Colonic mucosa (tissue), 4 donors: Measurements from ENCODE around the gene SAP30L. TPM values are rescaled to one million over a fixed set of nuclear protein-coding genes. Genes with fewer than 3 reads are reported as not detected.

ENCODE experiments used
- DNase-seq: peaks from one replicate; pipeline ENCODE4 v3.0.0-alpha.2; 2020
- H3K27ac ChIP-seq: fragments of 200-600 bp; one replicate; pipeline ENCODE4 v1.8.0; 2021
- H3K27me3 ChIP-seq: fragments of 200-600 bp; one replicate; pipeline ENCODE4 v1.8.0; 2021
- H3K36me3 ChIP-seq: fragments of 200-600 bp; one replicate; pipeline ENCODE4 v1.8.0; 2021
- H3K4me1 ChIP-seq: fragments of 200-600 bp; one replicate; pipeline ENCODE4 v1.8.0; 2021; ENCODE audit warnings: mild to moderate bottlenecking
- H3K4me3 ChIP-seq: fragments of 200-600 bp; one replicate; pipeline ENCODE4 v1.8.0; 2021
- H3K9ac ChIP-seq, 2 donors: one replicate each; pipeline ENCODE4 v1.7.0; 2013; ENCODE audit warnings: control low read depth in 2 of 2, low read depth in 2 of 2, low read length in 2 of 2
- H3K9me3 ChIP-seq: fragments of 200-600 bp; one replicate; pipeline ENCODE4 v1.8.0; 2021
- intact Hi-C: fragments of 100-400 bp; cut with DNase I; formaldehyde crosslinking; loops from one replicate; pipeline ENCODE4 v1.14.1; 2022
- total RNA-seq, 2 donors: library from RNA; stranded (reverse); fragmentation: NEBNext Ultra II Directional in 1 of 2; extraction: Animal tissue kit (Norgen Biotek cat#: 25700) in 1 of 2; gene quantifications; one replicate each; pipeline ENCODE4 v1.2.1, GENCODE V29; 2021
- TF ChIP-seq, protein P1 (sequence below): fragments of 200-600 bp; IDR thresholded peaks from one replicate; pipeline ENCODE4 v1.8.0; 2022; ENCODE audit warnings: antibody characterized with exemption, mild to moderate bottlenecking
- donor health status: healthy.
- donor health status: DM: no; HTN: no; CAD: no.
- donor health status: DM: no; HTN: no; CAD: no.

SAP30L gene
- total RNA-seq, 2 donors from 2014 or later = 38.2 to 47.0 TPM

DNA sequence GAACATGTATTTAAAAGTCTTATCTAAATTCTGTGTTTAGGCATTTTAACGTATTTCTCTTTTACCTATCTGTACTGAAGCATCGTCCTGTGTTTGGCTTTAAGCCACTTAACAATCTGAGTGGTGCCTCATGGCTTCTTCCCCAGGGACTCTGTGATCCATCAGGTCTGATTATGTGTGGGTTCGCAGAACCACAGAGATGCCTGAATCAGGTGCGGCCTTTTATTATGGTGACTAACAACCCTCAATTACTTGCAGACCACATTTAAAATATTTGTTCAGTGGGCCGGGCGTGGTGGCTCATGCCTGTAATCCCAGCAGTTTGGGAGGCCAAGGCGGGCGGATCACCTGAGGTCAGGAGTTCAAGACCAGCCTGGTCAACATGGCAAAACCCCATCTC, 39.6 kb upstream of the SAP30L start:
- TF ChIP-seq, protein P1, sequence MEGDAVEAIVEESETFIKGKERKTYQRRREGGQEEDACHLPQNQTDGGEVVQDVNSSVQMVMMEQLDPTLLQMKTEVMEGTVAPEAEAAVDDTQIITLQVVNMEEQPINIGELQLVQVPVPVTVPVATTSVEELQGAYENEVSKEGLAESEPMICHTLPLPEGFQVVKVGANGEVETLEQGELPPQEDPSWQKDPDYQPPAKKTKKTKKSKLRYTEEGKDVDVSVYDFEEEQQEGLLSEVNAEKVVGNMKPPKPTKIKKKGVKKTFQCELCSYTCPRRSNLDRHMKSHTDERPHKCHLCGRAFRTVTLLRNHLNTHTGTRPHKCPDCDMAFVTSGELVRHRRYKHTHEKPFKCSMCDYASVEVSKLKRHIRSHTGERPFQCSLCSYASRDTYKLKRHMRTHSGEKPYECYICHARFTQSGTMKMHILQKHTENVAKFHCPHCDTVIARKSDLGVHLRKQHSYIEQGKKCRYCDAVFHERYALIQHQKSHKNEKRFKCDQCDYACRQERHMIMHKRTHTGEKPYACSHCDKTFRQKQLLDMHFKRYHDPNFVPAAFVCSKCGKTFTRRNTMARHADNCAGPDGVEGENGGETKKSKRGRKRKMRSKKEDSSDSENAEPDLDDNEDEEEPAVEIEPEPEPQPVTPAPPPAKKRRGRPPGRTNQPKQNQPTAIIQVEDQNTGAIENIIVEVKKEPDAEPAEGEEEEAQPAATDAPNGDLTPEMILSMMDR = no peak
- DNase-seq = no peak
- Histone ChIP-seq H3K9me3 (no peaks in the 10 kb centered on the region), H3K36me3 (no peaks in the 10 kb centered on the region), H3K4me1 (peaks cover 8% of the 10 kb centered on the region), H3K4me3 (no peak overlapping the region), H3K27me3 (no peaks in the 10 kb centered on the region), H3K27ac (no peak overlapping the region), H3K9ac (no peak overlapping the region)
- intact Hi-C loops = loop anchor here (10.0 kb wide), 1 partner anchor 431 kb away; no protein-coding TSS in a partner anchor

DNA sequence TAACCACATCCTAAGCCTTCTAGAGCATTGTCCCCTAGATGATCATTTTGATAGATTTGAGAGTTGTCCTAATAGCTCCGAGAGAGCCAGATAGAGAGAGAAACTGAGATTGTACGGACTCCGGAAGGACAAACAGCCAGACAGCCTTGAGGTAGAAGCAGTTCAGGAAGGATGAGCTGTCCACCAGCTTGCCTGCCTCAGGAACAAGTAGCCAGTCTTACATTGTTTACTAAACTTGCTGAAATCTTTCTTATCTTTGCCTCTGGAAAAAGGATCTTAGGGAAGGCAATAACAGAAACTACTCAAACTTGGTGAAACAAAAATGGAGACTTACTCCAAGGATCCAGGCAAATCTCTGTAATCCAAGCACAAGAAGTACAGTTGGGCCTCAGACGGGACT, 39.0 kb upstream of the SAP30L start:
- no peak overlapping the region for H3K27ac ChIP-seq
- H3K36me3 ChIP-seq = no peaks in the 10 kb centered on the region
- no peak for DNase-seq
- H3K4me3 ChIP-seq = no peak overlapping the region
- intact Hi-C loops = loop anchor here (10.0 kb wide), 1 partner anchor 432 kb away; no protein-coding TSS in a partner anchor
- H3K27me3 ChIP-seq = no peaks in the 10 kb centered on the region
- TF ChIP-seq, protein P1 = no peak
- H3K9ac ChIP-seq = no peak overlapping the region
- no peaks in the 10 kb centered on the region for H3K9me3 ChIP-seq
- H3K4me1 ChIP-seq = peaks cover 8% of the 10 kb centered on the region

DNA sequence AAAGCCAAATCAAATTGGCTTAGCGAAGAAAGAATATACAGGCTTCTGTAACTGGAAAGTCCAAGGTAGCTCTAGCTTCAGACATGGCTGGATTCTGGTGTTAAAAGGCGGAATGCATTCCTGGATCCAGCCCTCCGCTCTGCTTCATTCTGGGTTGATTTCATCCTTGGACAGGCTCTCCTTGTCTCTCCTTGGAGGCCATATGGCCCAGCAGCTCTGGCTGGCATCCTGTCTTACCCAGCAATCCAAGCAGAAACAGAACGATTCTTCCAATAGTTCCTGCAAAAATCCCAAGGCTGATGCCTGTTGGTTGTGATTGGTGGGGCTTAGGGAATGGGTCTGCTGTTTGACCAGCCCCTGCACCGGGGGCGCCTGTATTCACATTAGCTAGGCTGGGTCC, 37.0 kb upstream of the SAP30L start:
- TF ChIP-seq, protein P1 = no peak
- DNase-seq = no peak
- Histone ChIP-seq H3K4me1 (peaks cover 8% of the 10 kb centered on the region), H3K36me3 (no peaks in the 10 kb centered on the region), H3K27me3 (no peaks in the 10 kb centered on the region), H3K27ac (no peak overlapping the region), H3K4me3 (no peak overlapping the region), H3K9me3 (no peaks in the 10 kb centered on the region), H3K9ac (no peak overlapping the region)
- intact Hi-C loops = loop anchor here (10.0 kb wide), 1 partner anchor 434 kb away; no protein-coding TSS in a partner anchor

DNA sequence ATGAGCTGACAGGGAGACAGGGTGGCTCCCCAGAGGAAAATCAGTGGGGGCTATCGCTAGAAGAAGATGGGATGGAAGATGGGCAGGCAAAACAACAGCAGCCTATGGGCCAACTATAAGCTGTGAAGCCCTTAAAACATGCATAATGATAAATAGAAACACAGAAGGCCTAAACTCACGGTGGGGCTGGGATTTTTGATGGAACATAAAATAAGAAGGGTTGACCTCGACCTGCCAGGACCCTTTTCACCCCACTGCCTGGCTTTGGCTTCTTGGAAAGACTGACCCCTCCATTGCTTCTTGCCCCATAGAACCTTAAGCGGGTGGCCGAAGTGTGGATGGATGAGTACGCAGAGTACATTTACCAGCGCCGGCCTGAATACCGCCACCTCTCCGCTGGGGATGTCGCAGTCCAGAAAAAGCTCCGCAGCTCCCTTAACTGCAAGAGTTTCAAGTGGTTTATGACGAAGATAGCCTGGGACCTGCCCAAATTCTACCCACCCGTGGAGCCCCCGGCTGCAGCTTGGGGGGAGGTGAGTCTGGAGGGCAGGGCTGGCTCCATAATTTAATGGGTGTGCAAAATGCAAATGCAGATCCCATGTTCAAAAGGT, 36.5 kb upstream of the SAP30L start:
- no peak overlapping the region for H3K4me3 ChIP-seq
- TF ChIP-seq, protein P1 = no peak
- H3K27ac ChIP-seq = no peak overlapping the region
- no peaks in the 10 kb centered on the region for H3K36me3 ChIP-seq
- H3K9ac ChIP-seq = no peak overlapping the region
- H3K4me1 ChIP-seq = peaks cover 8% of the 10 kb centered on the region
- no peaks in the 10 kb centered on the region for H3K9me3 ChIP-seq
- intact Hi-C loops = loop anchor here (10.0 kb wide), 1 partner anchor 435 kb away; no protein-coding TSS in a partner anchor
- no peaks in the 10 kb centered on the region for H3K27me3 ChIP-seq
- no peak for DNase-seq

DNA sequence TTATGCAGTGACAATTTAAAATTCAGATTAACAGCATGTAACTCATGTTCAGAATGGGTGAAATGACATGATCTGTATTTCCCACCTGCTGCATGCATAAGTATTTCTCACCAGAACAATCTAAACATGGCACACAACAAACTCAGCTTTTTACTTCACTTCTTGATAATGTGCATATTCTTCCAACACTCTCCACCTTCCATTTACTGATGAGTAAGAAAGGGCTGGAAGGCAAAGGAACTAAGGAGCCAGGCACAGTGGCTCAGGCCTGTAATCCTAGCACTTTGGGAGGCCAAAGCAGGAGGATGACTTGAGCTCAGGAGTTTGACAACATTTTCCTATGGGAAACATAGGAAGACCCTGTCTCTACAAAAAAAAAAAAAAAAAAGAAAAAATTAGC, 35.8 kb upstream of the SAP30L start:
- Histone ChIP-seq H3K9me3 (no peaks in the 10 kb centered on the region), H3K27me3 (no peaks in the 10 kb centered on the region), H3K27ac (no peak overlapping the region), H3K4me3 (no peak overlapping the region), H3K9ac (no peak overlapping the region), H3K36me3 (no peaks in the 10 kb centered on the region), H3K4me1 (peaks cover 6% of the 10 kb centered on the region)
- no peak for DNase-seq
- intact Hi-C loops = no loop called here
- TF ChIP-seq, protein P1 = no peak
